ENCODE results near the gene SECISBP2.
"Not testable (repeated sequence)": the region's sequence is repeated elsewhere in the genome, so short reads cannot be mapped to it uniquely, and the experiment has no call there.

Gene SECISBP2

GRCh38 chr9:89318123-89319014 is at the start of gene SECISBP2:
SECISBP2 (plus strand) TSS chr9:89318500; CDS start chr9:89318577, 77 bp downstream.
- DNase-seq, result peak; percentile 96

- no peak for DNase-seq
These were observed 44.6 kb upstream of the SECISBP2 start for GRCh38 chr9:89273528-89274279.

- peak; percentile 59 for DNase-seq
These were observed 43.5 kb upstream of the SECISBP2 start for GRCh38 chr9:89274838-89275237.

- DNase-seq, result not testable (repeated sequence)
These were observed 42.3 kb upstream of the SECISBP2 start for GRCh38 chr9:89276040-89276439.

GRCh38 chr9:89277043-89277442 is 41.3 kb upstream of the SECISBP2 start:
- no peak for DNase-seq

- DNase-seq, result peak; percentile 21
These were observed 40.8 kb upstream of the SECISBP2 start for GRCh38 chr9:89277454-89277853.

GRCh38 chr9:89278551-89278950 is 39.7 kb upstream of the SECISBP2 start:
- no peak for DNase-seq

GRCh38 chr9:89278997-89279739 is 39.1 kb upstream of the SECISBP2 start:
- DNase-seq, result peak; percentile 51

GRCh38 chr9:89281106-89281505 is 37.2 kb upstream of the SECISBP2 start:
- DNase-seq, result no peak

- DNase-seq, result not testable (repeated sequence)
These were observed 35.9 kb upstream of the SECISBP2 start for GRCh38 chr9:89282248-89282968.

- DNase-seq, result no peak
These were observed 34.2 kb upstream of the SECISBP2 start for GRCh38 chr9:89284076-89284475.

- DNase-seq, result no peak
These were observed 26.6 kb upstream of the SECISBP2 start for GRCh38 chr9:89291741-89292140.

GRCh38 chr9:89293014-89293413 is 25.3 kb upstream of the SECISBP2 start:
- no peak for DNase-seq

GRCh38 chr9:89295400-89295799 is 22.9 kb upstream of the SECISBP2 start:
- no peak for DNase-seq

- DNase-seq, result not testable (repeated sequence)
These were observed 16.3 kb upstream of the SECISBP2 start for GRCh38 chr9:89301996-89302395.

- DNase-seq, result no peak
These were observed 14.1 kb upstream of the SECISBP2 start for GRCh38 chr9:89304020-89304833.

- no peak for DNase-seq
These were observed 13.5 kb upstream of the SECISBP2 start for GRCh38 chr9:89304834-89305188.

- no peak for DNase-seq
These were observed 12.4 kb upstream of the SECISBP2 start for GRCh38 chr9:89305868-89306267.

- no peak for DNase-seq
These were observed 9.1 kb upstream of the SECISBP2 start for GRCh38 chr9:89309166-89309565.

- DNase-seq, result no peak
These were observed 8.5 kb upstream of the SECISBP2 start for GRCh38 chr9:89309608-89310474.
